G401 (cell line): ENCODE results near the gene HNF4A. TPM values are rescaled to one million over a fixed set of nuclear protein-coding genes. Genes with fewer than 3 reads are reported as not detected.
"Not testable (repeated sequence)": the region's sequence is repeated elsewhere in the genome, so short reads cannot be mapped to it uniquely, and the experiment has no call there.

Source experiments
- DNase-seq: peaks from one replicate; pipeline ENCODE4 v3.0.0-alpha.2; 2015; ENCODE audit warnings: low spot score
- in situ Hi-C: cut with HindIII; loops from 2 replicates; pipeline ENCODE4 v1.10.0; 2016; ENCODE audit warnings: low sequenced_read_pairs, mixed read lengths
- total RNA-seq: library from RNA; depleted of rRNA; stranded (reverse); fragments of >200 nt; shearing (Covaris generic); gene quantifications from 2 replicates; pipeline ENCODE4 v1.2.3, GENCODE V29; 2014; rRNA removed

The HNF4A gene
- 0.06 and 0.17 TPM in 2 replicates for total RNA-seq

DNA sequence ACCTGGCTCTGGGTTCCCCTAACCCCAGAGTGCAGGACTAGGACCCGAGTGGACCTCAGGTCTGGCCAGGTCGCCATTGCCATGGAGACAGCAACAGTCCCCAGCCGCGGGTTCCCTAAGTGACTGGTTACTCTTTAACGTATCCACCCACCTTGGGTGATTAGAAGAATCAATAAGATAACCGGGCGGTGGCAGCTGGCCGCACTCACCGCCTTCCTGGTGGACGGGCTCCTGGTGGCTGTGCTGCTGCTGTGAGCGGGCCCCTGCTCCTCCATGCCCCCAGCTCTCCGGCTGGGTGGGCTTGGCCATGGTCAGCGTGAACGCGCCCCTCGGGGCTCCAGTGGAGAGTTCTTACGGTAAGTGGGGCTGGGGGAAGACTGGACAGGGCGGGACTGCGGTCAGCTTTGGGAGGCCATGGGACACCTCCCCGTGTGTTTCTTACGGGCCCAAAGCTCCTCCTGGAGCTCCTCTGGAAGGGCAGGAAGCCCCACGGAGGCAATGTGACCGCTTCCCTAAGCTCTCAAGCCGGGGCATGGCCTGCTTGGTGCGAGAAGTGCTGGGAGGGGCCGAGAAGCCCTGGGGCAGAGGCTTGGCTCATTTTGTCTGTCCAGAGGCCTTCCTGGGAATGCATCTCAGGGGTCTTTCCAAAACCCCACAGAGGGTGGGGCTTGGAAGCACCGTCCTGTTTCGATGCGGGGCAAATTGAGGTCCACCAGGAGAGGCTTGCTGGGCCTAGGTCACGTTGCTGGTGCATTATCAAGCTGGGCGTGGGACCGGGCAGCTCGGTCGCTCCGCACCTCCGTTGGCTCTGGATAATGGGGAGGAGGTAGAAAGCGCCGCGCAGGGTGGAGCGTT lies at the start of gene HNF4A:
Gene HNF4A, plus strand, starts transcription at position 202 of the 855 bp plus-strand sequence. Its CDS starts 106 bp downstream, at position 308.
- in situ Hi-C loops: no loop called here
- no peak for DNase-seq

DNA sequence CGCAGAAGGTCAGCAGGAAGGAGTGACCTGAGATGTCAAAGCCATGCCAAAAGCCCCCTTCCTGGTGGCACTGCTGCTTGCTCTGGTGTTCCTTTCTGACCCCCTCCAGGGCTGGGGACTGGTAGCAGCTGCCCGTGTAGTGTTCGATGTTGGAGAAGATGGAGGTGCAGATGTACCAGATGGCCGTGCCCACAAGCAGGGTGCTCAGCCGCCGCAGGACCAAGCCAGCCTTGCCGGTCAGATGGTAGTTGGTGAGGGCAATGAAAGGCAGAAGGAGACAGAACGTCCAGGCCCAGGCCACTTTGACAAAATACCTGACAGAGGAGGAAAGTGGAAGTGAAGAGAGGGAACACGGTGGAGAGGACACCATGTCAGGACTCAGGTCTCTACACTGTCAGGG lies 48.6 kb upstream of the HNF4A start:
- in situ Hi-C loops: no loop called here
- no peak for DNase-seq

DNA sequence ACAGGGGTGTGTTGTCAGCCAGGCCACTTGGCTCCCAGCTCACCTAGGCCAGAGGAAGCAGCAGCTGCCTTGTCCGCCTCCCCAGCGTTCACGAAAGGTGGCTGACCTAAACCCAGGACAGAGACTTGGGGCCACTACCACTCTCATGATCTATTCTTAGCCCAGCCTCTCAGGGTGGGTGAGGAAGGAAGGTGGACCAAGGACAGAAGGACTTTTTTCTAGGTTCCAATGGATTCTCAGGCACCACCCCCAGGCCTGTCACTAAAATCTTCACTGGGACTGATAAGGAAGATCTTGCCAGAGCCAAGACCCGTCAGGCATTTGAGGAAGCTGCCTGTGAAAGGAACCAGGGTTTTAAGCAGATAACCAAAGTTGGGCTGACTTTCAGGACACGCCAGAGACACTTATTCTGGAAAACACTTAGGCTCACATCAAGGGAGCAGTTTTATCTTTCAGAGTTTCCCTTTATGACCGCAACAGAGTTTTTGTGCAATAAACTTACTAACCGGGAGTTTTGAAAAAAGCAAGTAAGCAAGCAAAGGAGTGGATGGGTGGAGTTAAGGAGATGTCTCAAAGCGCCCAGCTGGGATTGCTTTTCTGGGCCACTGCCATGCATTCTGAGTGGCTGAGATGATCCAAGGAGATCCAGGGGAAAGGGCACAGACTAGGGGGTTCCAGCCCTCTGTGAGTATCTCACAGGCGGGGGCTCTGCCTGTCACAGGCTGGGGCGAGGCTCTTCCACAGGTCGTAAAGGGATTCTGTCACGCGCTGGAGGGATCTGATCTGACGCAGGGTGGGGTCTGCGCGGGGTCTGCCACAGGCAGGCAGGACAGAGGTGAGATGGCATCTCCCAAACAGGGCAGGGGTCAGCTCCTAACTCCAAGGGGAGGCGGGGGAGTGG lies 45.5 kb upstream of the HNF4A start:
- in situ Hi-C loops: no loop called here
- peak; percentile 14 for DNase-seq

DNA sequence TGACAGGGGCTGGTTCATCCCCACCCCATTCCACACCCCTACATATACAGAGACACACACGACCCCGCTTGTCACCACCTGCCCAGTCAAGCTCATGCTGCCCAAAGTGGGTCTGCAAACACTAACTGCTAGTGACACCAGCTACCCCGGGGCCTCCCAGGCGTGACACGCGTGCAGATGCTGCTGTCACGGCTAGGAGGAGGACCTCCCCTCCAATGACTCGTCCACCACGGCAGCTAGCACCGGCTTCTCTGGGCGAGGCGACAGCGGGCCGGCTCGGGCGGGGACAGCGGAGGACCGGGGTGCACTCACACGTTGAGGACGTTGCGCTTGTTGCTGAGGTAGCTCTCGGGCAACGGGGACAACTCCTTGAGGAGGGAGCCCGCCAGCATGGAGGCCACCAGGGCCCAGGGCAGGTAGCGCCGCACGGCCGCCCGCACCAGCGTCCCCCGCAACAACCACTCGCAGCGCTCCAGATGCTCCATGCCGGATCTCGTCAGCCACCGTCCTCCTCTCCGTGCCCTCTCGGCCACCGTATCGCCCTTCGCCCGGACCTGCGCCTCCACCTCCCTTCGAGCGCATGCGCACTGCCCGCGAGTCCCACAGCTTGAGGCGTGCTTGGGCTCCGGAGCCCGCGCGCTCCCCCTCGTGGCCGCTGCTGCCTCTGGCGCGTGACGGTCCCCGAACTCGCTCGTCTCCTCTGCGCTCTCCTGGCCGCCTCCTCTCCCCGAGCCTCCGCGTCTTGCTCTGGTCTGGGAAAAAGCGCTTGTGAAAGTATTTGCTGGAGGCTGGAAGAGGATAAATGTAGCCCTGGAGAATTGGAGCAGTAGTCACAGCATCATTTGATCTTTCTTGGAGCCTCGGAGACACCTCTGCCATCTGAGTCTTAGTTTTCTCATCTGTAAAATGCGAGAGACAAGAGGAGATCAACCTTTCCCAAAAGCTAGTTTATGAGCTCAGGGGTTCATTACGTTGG lies 44.5 kb upstream of the HNF4A start, which contains the start of gene FITM2:
Gene FITM2, minus strand, starts transcription at position 539 of the 976 bp plus-strand sequence. Its CDS starts 54 bp downstream, at position 485.
- in situ Hi-C loops: no loop called here
- DNase-seq: peak; percentile 94

DNA sequence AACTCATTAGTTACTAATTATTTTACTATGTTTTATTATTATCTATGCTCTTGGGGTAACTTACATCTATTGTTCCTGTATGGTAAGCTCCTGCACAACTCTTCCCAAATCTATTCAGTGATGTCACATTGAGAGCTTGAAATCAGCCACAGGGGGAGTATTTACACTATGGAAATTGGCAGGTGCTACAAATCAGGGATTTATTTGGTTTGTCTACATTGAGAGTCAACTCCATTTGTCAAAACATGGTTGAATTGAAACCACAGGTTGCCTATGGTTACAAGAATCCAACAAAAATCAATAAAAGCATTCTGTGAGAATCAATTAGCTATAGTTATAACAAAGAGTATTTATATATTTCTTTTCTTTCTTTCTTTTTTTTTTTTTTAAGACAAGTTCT lies 40.6 kb upstream of the HNF4A start:
- no peak for DNase-seq
- in situ Hi-C loops: no loop called here

DNA sequence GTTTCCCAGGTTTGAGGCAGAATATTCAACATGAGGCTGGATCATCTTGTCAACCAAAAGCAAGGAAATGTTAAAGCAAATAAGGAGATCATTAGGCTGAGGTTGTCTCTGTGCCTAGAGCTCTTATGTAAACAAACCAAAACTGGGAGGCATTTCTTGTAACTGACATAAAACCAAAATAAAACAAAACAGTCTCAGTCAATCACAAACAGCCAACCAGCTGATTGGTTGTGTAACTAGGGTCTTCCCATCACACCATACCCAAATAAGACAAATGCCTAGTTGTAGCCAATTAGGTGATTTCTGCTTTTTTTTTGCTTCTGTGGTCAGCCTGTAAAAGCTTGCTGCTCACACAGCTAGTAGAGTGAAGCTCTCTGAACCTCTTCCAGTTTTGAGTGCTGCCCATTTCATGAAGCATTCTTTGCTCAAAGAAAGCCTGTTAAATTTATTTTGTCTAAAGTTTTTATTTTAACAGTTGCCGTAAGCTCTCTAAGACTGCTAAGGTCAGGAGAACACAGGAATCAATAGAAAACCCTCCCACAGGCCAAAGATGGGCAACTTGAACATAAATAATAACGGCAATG lies 35.6 kb upstream of the HNF4A start:
- DNase-seq: no peak
- in situ Hi-C loops: loop anchor here (10.0 kb wide), 1 partner anchor 145 kb away; no protein-coding TSS in a partner anchor

DNA sequence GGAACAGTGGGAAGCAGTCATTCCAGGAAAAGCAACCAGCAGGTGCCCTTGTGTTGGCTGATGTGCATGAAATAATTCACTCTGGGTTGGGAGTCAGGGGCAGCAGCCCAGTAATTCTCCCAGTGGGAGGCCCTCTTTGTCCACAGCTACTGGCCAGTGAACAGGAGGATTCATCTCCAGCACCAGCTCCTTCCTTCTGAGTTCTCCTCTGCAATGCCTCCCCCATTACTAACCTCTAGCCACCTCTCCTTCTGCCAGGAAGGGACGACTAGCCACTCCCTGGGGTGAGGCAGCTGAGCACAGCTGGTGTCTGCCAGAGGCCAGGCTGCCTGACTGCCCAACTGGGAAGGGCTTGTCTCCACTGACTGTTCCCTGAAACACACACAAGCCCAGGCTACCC lies 31.2 kb upstream of the HNF4A start:
- DNase-seq: no peak
- in situ Hi-C loops: loop anchor here (10.0 kb wide), 1 partner anchor 140 kb away; no protein-coding TSS in a partner anchor

DNA sequence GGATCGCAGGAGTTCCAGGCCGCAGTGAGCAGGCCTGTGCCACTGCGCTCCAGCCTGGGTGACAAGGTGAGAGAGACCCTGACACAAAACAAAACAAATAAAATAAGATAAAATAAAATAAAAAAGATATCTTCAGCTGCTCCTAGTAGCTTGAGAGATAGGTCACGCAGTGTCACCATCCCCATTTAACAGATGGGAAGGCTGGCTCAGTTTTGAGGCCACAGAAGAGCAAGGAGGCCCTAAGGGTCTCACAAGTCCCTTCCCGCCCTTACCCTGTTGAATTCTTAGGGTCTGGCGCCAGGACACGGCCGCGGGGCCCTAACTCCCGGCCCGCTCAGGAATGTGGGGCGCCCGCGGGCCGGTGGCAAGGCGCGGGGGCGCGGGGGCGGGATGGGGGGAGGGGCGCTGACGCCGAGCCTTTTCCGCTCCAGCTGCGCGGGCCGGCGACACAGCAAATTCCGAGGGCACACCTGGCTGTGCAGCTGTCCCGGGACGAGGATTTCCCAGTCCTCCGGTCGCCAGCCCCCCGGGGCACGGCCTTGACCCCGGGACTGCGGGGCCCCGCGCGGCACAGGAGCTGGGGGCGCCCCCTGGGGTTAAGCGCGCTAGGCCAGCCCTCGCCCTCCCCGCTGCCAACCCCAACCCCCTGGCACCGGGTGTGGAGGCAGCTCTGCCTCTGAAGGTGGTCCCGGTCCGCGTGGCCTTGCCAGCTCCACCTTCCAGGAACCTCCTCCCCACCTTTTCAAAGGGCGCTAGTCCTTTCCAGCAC lies 28.9 kb upstream of the HNF4A start:
- DNase-seq: no peak
- in situ Hi-C loops: loop anchor here (10.0 kb wide), 1 partner anchor 138 kb away; no protein-coding TSS in a partner anchor

DNA sequence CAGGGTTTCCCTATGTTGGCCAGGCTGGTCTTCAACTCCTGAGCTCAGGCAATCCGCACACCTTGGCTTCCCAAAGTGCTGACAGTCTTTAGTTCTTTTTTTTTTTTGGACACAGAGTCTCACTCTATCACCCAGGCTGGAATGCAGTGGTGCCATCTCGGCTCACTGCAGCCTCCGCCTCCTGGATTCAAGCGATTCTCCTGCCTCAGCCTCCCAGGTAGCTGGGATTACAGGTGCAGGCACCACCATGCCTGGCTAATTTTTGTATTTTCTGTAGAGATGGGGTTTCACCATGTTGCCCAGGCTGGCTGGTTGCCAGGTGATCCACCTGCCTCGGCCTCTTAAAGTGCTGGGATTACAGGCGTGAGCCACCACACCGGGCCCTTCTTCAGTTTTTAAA lies 27.8 kb upstream of the HNF4A start:
- in situ Hi-C loops: loop anchor here (10.0 kb wide), 1 partner anchor 137 kb away; no protein-coding TSS in a partner anchor

DNA sequence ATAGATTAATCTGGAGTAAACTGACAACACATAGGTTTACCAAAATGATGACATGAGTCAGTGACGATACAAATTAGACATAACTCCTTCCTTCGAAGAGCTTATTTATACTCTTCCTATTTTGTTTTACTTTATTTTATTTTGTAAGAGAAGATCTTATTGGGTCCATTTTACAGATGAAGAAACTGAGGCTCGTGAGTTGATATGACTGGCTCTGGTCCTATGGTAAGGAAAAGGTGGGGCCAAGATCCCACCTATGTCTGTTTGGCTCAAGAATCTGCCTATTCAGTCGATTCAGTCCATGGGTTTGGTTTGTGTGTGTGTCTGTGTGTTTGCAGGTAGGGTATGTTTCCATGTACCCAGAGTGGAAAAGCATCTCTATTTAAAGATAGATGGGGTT lies 27.1 kb upstream of the HNF4A start:
- DNase-seq: no peak
- in situ Hi-C loops: loop anchor here (10.0 kb wide), 1 partner anchor 136 kb away; no protein-coding TSS in a partner anchor

More for the DNA sequence above, 27.8 kb upstream of the HNF4A start:
- not testable (repeated sequence) for DNase-seq

DNA sequence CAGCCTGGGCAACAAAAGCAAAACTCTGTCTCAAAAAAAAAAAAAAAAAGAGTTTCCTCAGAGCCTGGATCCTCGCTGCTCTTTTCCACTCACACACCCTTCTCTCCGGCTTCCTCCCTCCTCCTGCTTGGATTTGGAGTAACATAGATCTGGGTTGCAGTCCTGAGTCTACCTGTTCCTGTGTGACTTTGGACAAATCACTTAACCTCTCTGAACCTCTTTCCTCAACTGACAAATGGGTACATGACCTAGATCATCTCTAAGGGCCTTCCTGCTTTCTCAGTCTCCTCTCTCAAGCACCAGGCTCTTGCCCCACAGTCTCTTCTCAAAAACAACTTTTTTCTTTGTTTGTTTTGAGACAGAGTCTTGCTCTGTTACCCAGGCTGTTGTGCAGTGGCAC lies 24.3 kb upstream of the HNF4A start:
- no peak for DNase-seq
- in situ Hi-C loops: no loop called here

DNA sequence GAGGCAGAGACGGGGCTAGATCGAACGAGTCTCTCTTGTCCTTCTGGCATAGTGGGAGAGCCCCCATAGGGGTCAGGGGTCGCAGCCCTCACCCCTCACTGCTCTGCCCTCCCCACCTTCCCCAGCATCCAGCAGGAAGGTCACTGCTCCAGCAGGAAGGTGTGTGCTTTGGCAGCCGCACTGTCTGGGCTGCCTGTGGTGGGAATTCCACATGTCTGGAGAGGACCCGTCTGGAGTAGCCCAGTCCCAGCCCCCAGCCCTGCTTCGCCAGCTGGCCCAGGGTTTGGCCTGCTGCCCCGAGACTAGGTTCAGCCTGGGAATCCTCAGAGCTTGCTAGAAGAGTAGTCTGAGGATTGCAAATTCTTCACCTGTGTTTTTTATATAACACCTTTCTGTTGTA lies 21.2 kb upstream of the HNF4A start:
- in situ Hi-C loops: no loop called here
- DNase-seq: no peak

DNA sequence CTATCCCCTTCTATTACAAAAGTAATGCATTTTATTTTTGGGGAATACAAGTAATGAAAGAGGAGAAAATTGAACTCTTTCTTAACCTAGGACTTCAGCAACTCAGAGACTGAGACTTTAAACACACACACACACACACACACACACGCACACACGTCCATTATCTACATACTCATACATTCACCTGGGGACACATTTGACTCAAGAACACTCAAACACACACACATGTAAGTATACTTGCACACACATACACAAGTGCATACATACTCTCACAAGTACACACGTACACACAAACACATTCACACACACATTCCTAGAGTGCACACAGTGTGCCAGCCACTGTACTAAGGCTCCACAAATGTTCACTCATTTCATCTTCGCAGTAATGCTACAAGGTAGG lies 20.8 kb upstream of the HNF4A start:
- no peak for DNase-seq
- in situ Hi-C loops: no loop called here

DNA sequence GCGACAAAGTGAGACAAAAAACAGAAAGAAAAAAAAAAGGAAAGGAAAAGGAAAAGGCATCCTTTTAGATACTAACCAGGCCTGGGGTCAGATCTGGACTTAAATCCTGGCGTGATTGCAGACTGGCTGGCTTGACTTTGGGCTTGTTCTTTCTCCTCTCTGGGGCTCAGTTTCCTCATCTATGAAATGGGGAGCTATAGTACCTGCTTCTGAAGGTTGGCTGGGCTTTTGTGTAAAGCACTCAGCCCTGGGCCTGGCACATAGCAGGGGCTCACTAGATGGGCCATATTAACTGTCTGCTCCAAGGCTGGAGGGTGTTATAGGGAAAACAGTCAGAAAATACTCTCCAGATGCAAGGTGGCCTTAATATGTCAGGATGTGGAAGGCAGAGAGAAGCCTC lies 19.8 kb upstream of the HNF4A start:
- in situ Hi-C loops: no loop called here
- no peak for DNase-seq

DNA sequence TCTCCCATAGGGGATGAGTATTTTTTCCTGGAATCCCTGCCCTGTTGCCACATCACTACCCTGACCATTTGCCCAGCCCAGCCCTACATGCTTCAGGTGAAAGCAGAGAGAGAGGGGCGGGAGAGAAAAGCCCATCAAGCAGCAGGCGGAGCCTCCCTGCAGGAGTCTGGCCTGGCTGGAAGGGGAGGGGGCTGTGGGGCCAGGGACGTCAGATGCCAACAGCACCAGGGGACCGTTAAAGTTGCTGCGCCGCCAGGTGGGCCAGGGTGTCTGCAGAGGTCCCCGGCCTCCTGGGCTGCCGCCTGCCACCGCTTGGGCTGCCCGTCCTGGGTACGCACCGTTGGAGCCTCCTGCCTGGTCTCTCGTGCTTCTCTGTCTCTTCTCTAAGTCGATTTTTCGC lies 19.4 kb upstream of the HNF4A start:
- in situ Hi-C loops: no loop called here
- no peak for DNase-seq

DNA sequence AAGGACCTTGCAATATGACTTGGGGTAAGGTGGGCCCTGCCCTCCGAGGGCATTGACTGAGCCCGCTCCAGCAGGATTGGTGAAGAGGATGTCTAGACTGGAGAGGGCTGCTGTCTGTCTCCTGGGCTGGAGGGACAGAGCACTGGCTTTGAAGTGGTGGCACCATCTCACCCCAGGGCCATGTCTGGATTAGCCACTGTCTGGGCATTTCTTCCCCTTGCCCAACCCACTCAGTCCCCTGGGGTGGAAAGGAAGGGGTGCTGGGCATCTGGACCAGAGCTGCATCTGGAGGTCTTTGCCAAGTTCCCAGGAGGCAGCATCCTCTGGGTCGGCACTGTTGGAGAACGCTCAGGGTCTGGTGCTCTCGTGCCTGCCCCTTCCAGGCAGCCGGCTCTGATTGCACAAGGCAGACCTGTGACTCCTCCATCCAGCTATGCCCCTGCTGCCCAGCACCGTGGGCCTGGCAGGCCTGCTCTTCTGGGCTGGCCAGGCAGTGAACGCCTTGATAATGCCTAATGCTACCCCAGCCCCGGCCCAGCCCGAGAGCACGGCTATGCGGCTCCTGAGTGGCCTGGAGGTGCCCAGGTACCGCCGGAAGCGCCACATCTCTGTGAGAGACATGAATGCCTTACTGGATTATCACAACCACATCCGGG lies 18.6 kb upstream of the HNF4A start, which contains the start of gene R3HDML:
Gene R3HDML, plus strand, starts transcription at position 319 of the 656 bp plus-strand sequence. Its CDS starts 115 bp downstream, at position 434.
- in situ Hi-C loops: no loop called here
- no peak for DNase-seq

DNA sequence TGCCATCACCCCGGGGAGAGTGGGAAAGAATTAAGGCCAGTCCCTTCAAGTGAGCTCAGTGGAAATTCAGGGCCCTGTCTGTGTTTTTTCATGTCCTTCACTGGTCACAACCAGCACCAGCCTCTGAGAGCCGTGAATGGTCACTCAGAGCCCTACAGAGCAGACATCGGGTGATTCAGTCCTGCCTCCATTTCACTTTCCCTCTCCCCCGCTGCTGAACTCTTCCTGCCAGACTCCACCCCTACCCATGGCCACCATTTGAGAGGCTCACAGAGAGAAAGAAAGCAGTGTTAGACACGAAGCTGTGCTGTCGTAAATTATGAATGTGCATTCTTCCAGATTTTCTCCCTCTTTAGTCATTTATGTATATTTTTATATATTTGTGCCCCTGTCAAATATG lies 13.3 kb upstream of the HNF4A start:
- DNase-seq: no peak
- in situ Hi-C loops: no loop called here
